PC-3 (cell line): ENCODE measurements around the gene MAPK1. TPM values are rescaled to one million over a fixed set of nuclear protein-coding genes. Genes with fewer than 3 reads are reported as not detected.
"Not testable (repeated sequence)": the region's sequence is repeated elsewhere in the genome, so short reads cannot be mapped to it uniquely, and the experiment has no call there.

Experiments used
- ATAC-seq: fragments of 200-7000 bp; cut with Tn5 transposase; 2 replicates; pipeline ENCODE4 v1.9.1; 2020; ENCODE audit warnings: mild to moderate bottlenecking, moderate library complexity
- BruUV-seq: library from RNA; stranded (reverse); fragments of 400-500 nt; replicated peaks from 2 replicates; lab custom pipeline; 2021; lab: Mats Ljungman, UMichigan
- CTCF ChIA-PET: fragments of 300-600 bp; sonication (Branson Sonifier 250); formaldehyde crosslinking; loops from one replicate; lab custom pipeline; 2022; ENCODE audit warnings: antibody characterized with exemption; lab: Charles Lee
- POLR2A ChIA-PET: fragments of 300-600 bp; sonication (Branson Sonifier 250); formaldehyde crosslinking; loops from one replicate; lab custom pipeline; 2022; ENCODE audit warnings: antibody characterized with exemption; ENCODE audit not compliant: unreplicated experiment; lab: Charles Lee
- DNase-seq: peaks from one replicate; pipeline ENCODE4 v3.0.0-alpha.2; 2015
- H2AFZ ChIP-seq: fragments of 300-600 bp; sonication (generic); 2 replicates; pipeline ENCODE4 v1.6.0; 2016; ENCODE audit warnings: antibody characterized with exemption, low read length
- H3F3A ChIP-seq: fragments of 300-600 bp; sonication (generic); one replicate; pipeline ENCODE4 v1.6.0; 2017; ENCODE audit warnings: antibody characterized with exemption, low read length, control low read depth, mild to moderate bottlenecking; ENCODE audit not compliant: unreplicated experiment
- H3K27ac ChIP-seq: fragments of 300-600 bp; sonication (generic); 2 replicates; pipeline ENCODE4 v1.5.1; 2016; ENCODE audit warnings: mild to moderate bottlenecking, low read length
- H3K27me3 ChIP-seq: fragments of 300-600 bp; sonication (generic); 2 replicates; pipeline ENCODE4 v1.6.1; 2016; ENCODE audit warnings: low read length, mixed read lengths
- H3K36me3 ChIP-seq: fragments of 300-600 bp; sonication (generic); 2 replicates; pipeline ENCODE4 v1.6.1; 2016; ENCODE audit warnings: low read depth, mixed run types, low read length, mixed read lengths
- H3K4me1 ChIP-seq: fragments of 300-600 bp; sonication (generic); 2 replicates; pipeline ENCODE4 v1.5.1; 2016; ENCODE audit warnings: low read length; ENCODE audit not compliant: insufficient read depth
- H3K4me2 ChIP-seq: fragments of 300-600 bp; sonication (generic); 2 replicates; pipeline ENCODE4 v1.6.0; 2016; ENCODE audit warnings: low read length
- H3K4me3 ChIP-seq: fragments of 300-600 bp; sonication (generic); 2 replicates; pipeline ENCODE4 v1.5.1; 2016; ENCODE audit warnings: mild to moderate bottlenecking, low read length, mixed read lengths
- H3K79me2 ChIP-seq: fragments of 300-600 bp; sonication (generic); 2 replicates; pipeline ENCODE4 v1.6.1; 2017; ENCODE audit warnings: low read length, mixed read lengths
- H3K9ac ChIP-seq: fragments of 300-600 bp; sonication (generic); 2 replicates; pipeline ENCODE4 v1.6.0; 2016; ENCODE audit warnings: mild to moderate bottlenecking, low read length
- H3K9me2 ChIP-seq: fragments of 300-600 bp; sonication (generic); replicated peaks from 2 replicates; pipeline ENCODE4 v1.6.1; 2016; ENCODE audit warnings: mixed run types, low read length, mixed read lengths
- H3K9me3 ChIP-seq: fragments of 300-600 bp; sonication (generic); 2 replicates; pipeline ENCODE4 v1.6.1; 2016; ENCODE audit warnings: low read length, mixed read lengths
- H4K20me1 ChIP-seq: fragments of 300-600 bp; sonication (generic); 2 replicates; pipeline ENCODE4 v1.6.1; 2016; ENCODE audit warnings: low read length, mixed read lengths
- EZH2 ChIP-seq: fragments of 300-600 bp; sonication (generic); IDR thresholded peaks from one replicate; pipeline ENCODE4 v1.6.1; 2017; ENCODE audit warnings: antibody characterized with exemption, mild to moderate bottlenecking, low read length; ENCODE audit not compliant: unreplicated experiment
- EZH2phosphoT487 ChIP-seq: fragments of 300-600 bp; sonication (generic); IDR thresholded peaks from 2 replicates; pipeline ENCODE4 v1.6.1; 2018; ENCODE audit warnings: mild to moderate bottlenecking, antibody characterized with exemption, low read length, borderline replicate concordance
- intact Hi-C: fragments of 100-400 bp; cut with micrococcal nuclease; formaldehyde crosslinking; loops from 2 replicates; pipeline ENCODE4 v1.9.0; 2023
- total RNA-seq: library from RNA; depleted of rRNA; stranded (reverse); fragments of >200 nt; gene quantifications from 2 replicates; pipeline ENCODE4 v1.2.3, GENCODE V29; 2014
- TF ChIP-seq, protein P1 (sequence below): fragments of 300-600 bp; sonication (generic); conservative IDR thresholded peaks from 2 replicates; pipeline ENCODE4 v1.5.1; 2017; ENCODE audit warnings: antibody characterized with exemption, low read depth, mild to moderate bottlenecking, low read length

MAPK1 gene
- total RNA-seq, 1 experiment from 2014 or later: 25.1 TPM

DNA sequence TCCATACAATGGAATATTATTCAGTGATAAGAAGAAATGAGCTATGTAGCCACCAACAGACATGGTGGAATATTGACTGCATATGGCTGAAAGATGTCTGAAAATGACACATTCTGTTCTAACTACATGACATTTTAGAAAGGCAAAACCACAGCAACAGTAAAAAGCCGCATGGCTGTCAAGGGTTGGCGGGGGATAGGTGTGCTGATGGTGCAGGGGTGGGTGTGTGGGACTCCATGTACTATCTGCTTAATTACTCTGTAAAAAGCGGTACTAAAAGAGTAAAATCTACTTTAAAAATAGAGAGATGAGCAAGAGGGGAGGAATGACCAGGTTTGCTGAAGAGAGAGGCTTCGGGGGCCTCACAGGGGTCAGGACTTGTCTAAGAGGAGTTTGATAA lies 115.2 kb downstream of the MAPK1 start:
- no peaks in the 10 kb centered on the region for H3K36me3 ChIP-seq
- H3K27ac ChIP-seq: no peak overlapping the region
- H3K4me2 ChIP-seq: no peak overlapping the region
- no peak overlapping the region for H3K4me3 ChIP-seq
- intact Hi-C loops: no loop called here
- H3F3A ChIP-seq: no peaks in the 10 kb centered on the region
- H3K4me1 ChIP-seq: peaks cover 14% of the 10 kb centered on the region
- H3K9me2 ChIP-seq: no peaks in the 10 kb centered on the region
- no TSS peak for BruUV-seq
- TF ChIP-seq, protein P1, sequence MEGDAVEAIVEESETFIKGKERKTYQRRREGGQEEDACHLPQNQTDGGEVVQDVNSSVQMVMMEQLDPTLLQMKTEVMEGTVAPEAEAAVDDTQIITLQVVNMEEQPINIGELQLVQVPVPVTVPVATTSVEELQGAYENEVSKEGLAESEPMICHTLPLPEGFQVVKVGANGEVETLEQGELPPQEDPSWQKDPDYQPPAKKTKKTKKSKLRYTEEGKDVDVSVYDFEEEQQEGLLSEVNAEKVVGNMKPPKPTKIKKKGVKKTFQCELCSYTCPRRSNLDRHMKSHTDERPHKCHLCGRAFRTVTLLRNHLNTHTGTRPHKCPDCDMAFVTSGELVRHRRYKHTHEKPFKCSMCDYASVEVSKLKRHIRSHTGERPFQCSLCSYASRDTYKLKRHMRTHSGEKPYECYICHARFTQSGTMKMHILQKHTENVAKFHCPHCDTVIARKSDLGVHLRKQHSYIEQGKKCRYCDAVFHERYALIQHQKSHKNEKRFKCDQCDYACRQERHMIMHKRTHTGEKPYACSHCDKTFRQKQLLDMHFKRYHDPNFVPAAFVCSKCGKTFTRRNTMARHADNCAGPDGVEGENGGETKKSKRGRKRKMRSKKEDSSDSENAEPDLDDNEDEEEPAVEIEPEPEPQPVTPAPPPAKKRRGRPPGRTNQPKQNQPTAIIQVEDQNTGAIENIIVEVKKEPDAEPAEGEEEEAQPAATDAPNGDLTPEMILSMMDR: no peak
- TF ChIP-seq EZH2: no peak
- no peak for TF ChIP-seq EZH2phosphoT487
- DNase-seq: no peak
- H3K79me2 ChIP-seq: no peaks in the 10 kb centered on the region
- H3K27me3 ChIP-seq: no peaks in the 10 kb centered on the region
- CTCF ChIA-PET: no interaction called here
- no peak for ATAC-seq
- no peak overlapping the region for H3K9ac ChIP-seq
- no peaks in the 10 kb centered on the region for H3K9me3 ChIP-seq
- POLR2A ChIA-PET: no interaction called here
- no peaks in the 10 kb centered on the region for H4K20me1 ChIP-seq
- H2AFZ ChIP-seq: no peak overlapping the region

DNA sequence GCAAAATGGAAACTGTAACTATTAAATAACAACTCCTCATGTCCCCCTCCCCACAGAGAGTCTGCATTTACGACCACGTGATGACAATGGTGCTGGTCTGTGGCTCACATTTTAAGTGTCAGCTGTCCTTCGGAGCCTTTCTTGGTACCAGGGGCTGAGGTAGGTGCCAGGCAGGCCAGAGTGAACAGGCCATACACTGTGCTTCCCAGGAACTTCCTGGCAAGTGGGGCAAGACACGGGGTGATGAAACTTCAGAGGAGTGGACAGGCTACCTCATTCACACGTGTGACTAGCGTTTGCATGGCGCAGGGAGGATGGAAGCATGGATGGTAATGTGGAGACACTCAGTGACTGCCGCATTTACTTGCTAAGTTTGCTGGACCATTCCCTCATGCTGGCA lies 121.5 kb downstream of the MAPK1 start:
- Histone ChIP-seq H3K9me3 (no peaks in the 10 kb centered on the region), H2AFZ (no peak overlapping the region), H3K9ac (no peak overlapping the region), H3K36me3 (no peaks in the 10 kb centered on the region), H3K9me2 (no peaks in the 10 kb centered on the region), H3K27ac (no peak overlapping the region), H3K4me2 (no peak overlapping the region), H3K4me1 (no peaks in the 10 kb centered on the region), H3K4me3 (no peak overlapping the region), H4K20me1 (no peaks in the 10 kb centered on the region), H3K79me2 (no peaks in the 10 kb centered on the region), H3K27me3 (no peaks in the 10 kb centered on the region), H3F3A (no peaks in the 10 kb centered on the region)
- POLR2A ChIA-PET: no interaction called here
- no peak for TF ChIP-seq EZH2phosphoT487
- no peak for TF ChIP-seq EZH2
- TF ChIP-seq, protein P1: no peak
- DNase-seq: no peak
- ATAC-seq: no peak
- intact Hi-C loops: no loop called here
- CTCF ChIA-PET: no interaction called here
- BruUV-seq: no TSS peak

DNA sequence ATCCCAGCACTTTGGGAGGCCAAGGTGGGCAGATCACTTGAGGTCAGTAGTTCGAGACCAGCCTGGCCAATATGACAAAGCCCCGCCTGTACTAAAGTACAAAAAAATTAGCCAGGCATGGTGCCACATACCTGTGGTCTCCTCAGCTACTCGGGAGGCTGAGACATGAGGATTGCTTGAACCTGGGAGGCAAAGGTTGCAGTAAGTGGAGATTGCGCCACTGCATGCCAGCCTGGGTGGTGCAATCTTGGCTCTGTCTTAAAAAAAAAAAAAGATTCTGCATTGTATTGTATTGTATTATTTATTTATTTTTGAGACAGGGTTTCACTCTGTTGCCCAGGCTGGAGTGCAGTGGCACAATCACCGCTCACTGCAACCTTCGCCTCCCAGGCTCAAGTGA lies 122.5 kb downstream of the MAPK1 start:
- H3K9me3 ChIP-seq, H3F3A ChIP-seq, H3K4me3 ChIP-seq, ATAC-seq, DNase-seq, H4K20me1 ChIP-seq, H3K36me3 ChIP-seq, H3K4me2 ChIP-seq, H3K9me2 ChIP-seq, H3K4me1 ChIP-seq, H3K79me2 ChIP-seq, H3K27me3 ChIP-seq, CTCF ChIA-PET, H3K9ac ChIP-seq, BruUV-seq, intact Hi-C loops, H2AFZ ChIP-seq, H3K27ac ChIP-seq: not testable (repeated sequence)
- POLR2A ChIA-PET: interaction anchor here (0.6 kb wide), 1 partner anchor 9 kb away, joined by 4 read pairs; no protein-coding TSS in a partner anchor
